Psoas muscle (tissue), 8 donors: Measurements from ENCODE around the gene PLEKHN1. TPM values are rescaled to one million over a fixed set of nuclear protein-coding genes. Genes with fewer than 3 reads are reported as not detected.

ENCODE experiments used
- ATAC-seq, 4 donors: fragments of 200-7000 bp; cut with Tn5 transposase; one replicate each; pipeline ENCODE4 v1.9.1; 2020; ENCODE audit warnings: moderate library complexity in 3 of 4, mild to moderate bottlenecking in 2 of 4
- DNase-seq, 2 donors: peaks; one replicate each; pipeline ENCODE4 v3.0.0-alpha.2; 2020
- H3K27ac ChIP-seq: fragments of 200-600 bp; one replicate; pipeline ENCODE4 v1.8.0; 2022
- H3K27me3 ChIP-seq, 3 donors: fragments of 200-600 bp in 1 of 3; one replicate each; pipeline versions ENCODE4 v1.6.1 to v1.8.0; 2013 to 2022; ENCODE audit warnings: low read length in 2 of 3, mild to moderate bottlenecking in 2 of 3, moderate library complexity in 1 of 3; ENCODE audit not compliant: insufficient read depth in 3 of 3
- H3K36me3 ChIP-seq, 2 donors: fragments of 200-600 bp in 1 of 2; one replicate each; pipeline versions ENCODE4 v1.6.1 to v1.8.0; 2013 to 2022; ENCODE audit warnings: low read depth in 1 of 2, mild to moderate bottlenecking in 1 of 2, moderate library complexity in 1 of 2; ENCODE audit not compliant: insufficient read depth in 1 of 2
- H3K4me1 ChIP-seq: fragments of 200-600 bp; one replicate; pipeline ENCODE4 v1.8.0; 2022
- H3K4me3 ChIP-seq: fragments of 200-600 bp; one replicate; pipeline ENCODE4 v1.8.0; 2022; ENCODE audit warnings: mild to moderate bottlenecking
- H3K9me3 ChIP-seq: fragments of 200-600 bp; one replicate; pipeline ENCODE4 v1.8.0; 2022
- WGBS, 3 donors: extraction: QIAGEN DNeasy Blood & Tissue Kit; methylation state at CpG; one replicate each; pipeline versions ENCODE4 v1.1.6 to v1.1.7; 2013; 5-methylcytosine and 5-hydroxymethylcytosine counted together
- intact Hi-C, 2 donors: fragments of 100-400 bp; cut with DNase I; formaldehyde crosslinking; loops; one replicate each; pipeline versions ENCODE4 v1.11.0 to v1.14.2; 2022
- polyA plus RNA-seq, 3 donors: library from polyadenylated mRNA; stranded (reverse); fragments of 200-250 nt; gene quantifications; one replicate each; pipeline ENCODE4 v1.2.3, GENCODE V29; 2013
- total RNA-seq, 4 donors: library from RNA; stranded (reverse); fragmentation: NEBNext Ultra II Directional in 2 of 4; extraction: Animal tissue kit (Norgen Biotek cat#: 25700) in 2 of 4; gene quantifications; one replicate each; pipeline versions ENCODE4 v1.2.1 to v1.2.4, GENCODE V29; 2021 to 2023
- TF ChIP-seq, protein P1 (sequence below): fragments of 200-600 bp; IDR thresholded peaks from one replicate; pipeline ENCODE4 v1.8.0; 2022; ENCODE audit warnings: antibody characterized with exemption
- donor health status: healthy with polysubstance abuse.
- donor health status: DM: no; HTN: no; CAD: no; lungs with moderate emphysema.
- donor health status: Bipolar disorder and iron deficiency.
- donor health status: healthy.
- donor health status: DM: yes; HTN: yes; CAD: no.
- donor health status: DM: no; HTN: no; CAD: no.
- donor health status: DM: no; HTN: no; CAD: no.
- donor health status: DM: yes; HTN: yes; CAD: no.

Gene PLEKHN1
- total and polyA plus RNA-seq, 7 donors: 0.03 TPM; not detected in 6

DNA sequence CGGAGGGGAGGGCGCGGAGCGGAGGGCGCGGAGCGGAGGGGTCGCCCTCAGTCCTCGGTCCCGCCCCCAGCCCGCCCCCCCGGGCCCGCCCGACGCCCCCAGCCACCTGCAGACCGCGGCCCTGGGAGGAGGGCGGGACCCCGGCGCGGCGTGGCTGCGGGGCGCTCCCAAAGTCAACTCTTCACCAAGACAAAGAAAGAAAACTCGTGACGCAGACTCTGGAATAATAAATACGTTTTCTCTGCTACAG is 32.4 kb downstream of the PLEKHN1 start:
- TF ChIP-seq, protein P1, sequence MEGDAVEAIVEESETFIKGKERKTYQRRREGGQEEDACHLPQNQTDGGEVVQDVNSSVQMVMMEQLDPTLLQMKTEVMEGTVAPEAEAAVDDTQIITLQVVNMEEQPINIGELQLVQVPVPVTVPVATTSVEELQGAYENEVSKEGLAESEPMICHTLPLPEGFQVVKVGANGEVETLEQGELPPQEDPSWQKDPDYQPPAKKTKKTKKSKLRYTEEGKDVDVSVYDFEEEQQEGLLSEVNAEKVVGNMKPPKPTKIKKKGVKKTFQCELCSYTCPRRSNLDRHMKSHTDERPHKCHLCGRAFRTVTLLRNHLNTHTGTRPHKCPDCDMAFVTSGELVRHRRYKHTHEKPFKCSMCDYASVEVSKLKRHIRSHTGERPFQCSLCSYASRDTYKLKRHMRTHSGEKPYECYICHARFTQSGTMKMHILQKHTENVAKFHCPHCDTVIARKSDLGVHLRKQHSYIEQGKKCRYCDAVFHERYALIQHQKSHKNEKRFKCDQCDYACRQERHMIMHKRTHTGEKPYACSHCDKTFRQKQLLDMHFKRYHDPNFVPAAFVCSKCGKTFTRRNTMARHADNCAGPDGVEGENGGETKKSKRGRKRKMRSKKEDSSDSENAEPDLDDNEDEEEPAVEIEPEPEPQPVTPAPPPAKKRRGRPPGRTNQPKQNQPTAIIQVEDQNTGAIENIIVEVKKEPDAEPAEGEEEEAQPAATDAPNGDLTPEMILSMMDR: no peak
- no peak for DNase-seq
- Histone ChIP-seq H3K4me3 (peak overlapping the region; percentile 81), H3K27ac (peak overlapping the region; percentile 17), H3K9me3 (no peaks in the 10 kb centered on the region), H3K27me3 (peaks cover 0 to 10% (median 0%) of the 10 kb centered on the region in 3 donors), H3K4me1 (no peaks in the 10 kb centered on the region), H3K36me3 (no peaks in the 10 kb centered on the region)
- ATAC-seq: no peak
- 0 to 12% (median 8%) methylated on average over 4 to 27 of the region's 27 CpGs for WGBS, 3 donors
- intact Hi-C loops: loop anchor here in 1 of 2 donors (2.0 kb wide), 1 partner anchor 14 kb away; no protein-coding TSS in a partner anchor

DNA sequence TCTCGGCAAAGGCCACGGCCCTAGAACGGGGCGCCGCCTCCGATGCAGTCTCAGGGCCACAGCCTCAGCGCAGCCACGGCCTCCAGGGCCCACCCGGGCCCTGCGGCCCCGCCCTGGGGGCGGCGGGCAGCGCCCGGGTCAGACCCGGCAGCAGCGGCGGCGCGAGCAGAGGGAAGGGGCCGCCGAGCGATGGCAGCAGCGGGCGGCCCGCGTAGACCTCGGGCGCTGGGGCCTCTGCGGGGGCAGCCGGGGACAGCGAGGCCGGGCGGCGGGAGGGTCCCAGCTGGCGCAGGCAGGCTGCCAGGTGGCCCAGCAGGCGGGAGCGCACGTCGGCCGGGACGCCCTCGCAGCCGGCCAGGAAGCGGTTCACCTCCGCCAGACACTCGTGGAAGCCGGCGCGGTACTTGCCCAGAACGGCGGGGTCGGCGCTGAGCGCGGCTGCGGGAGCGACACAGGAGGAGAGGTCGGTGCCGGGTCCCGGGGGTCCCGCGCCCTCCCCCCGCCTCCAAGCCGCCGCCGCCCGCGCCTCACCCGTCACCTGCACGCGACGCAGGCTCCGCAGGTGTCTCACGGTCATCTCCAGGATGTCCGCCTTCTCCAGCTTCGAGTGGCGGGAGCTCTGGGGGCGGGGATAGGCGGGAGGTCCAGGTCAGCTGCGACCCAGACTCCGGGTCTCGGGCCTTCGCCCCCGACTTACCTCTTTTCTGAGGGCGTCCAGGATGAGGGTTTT is 32.9 kb downstream of the PLEKHN1 start:
- intact Hi-C loops: loop anchor here in 1 of 2 donors (2.0 kb wide), 1 partner anchor 14 kb away; no protein-coding TSS in a partner anchor
- Histone ChIP-seq H3K27me3 (peaks cover 0 to 10% (median 0%) of the 10 kb centered on the region in 3 donors), H3K36me3 (no peaks in the 10 kb centered on the region), H3K27ac (peak overlapping the region; percentile 92), H3K4me1 (no peaks in the 10 kb centered on the region), H3K4me3 (peak overlapping the region; percentile 81), H3K9me3 (no peaks in the 10 kb centered on the region)
- ATAC-seq (no peak), DNase-seq (peak; percentile 34 to 63)
- 0 to 1% (median 0%) methylated on average over 47 to 86 of the region's 86 CpGs for WGBS, 3 donors
- TF ChIP-seq, protein P1: no peak

DNA sequence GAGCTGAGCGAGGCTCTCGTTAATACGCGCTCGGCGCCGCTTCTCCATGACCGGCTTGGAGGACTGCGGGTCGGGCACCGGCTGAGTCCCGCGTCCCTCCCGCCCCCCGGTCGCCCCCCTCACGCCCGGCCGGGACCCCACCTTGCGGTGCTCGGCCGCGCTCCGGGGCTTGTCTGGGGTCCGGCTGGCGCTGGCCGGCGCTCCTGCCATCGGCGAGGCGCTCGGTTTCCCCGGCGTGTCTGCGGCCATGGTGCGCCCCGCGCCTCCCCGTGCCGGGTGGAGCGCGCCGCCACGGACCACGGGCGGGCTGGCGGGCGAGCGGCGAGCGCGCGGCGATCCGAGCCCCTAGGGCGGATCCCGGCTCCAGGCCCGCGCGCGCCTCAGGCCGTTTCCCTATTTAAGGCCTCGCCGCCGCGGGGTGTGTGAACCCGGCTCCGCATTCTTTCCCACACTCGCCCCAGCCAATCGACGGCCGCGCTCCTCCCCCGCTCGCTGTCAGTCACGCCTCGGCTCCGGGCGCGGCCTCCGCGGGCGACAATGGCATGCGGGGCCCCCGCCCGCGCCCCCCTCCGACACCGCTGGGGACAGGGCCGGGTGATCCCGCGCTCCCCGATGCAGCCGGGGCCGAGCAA is 33.6 kb downstream of the PLEKHN1 start, which contains the start of gene HES4:
TSS of gene HES4 (minus strand) at position 373 of the 632 bp plus-strand sequence. CDS start at position 249, 124 bp downstream.
- TF ChIP-seq, protein P1: no peak
- Histone ChIP-seq H3K4me1 (peaks cover 1% of the 10 kb centered on the region), H3K27ac (peak within 1 kb of the TSS; percentile 92), H3K9me3 (no peaks in the 10 kb centered on the region), H3K27me3 (peaks cover 0 to 10% (median 0%) of the 10 kb centered on the region in 3 donors), H3K4me3 (peak within 1 kb of the TSS; percentile 81), H3K36me3 (no peaks in the 10 kb centered on the region)
- ATAC-seq (peak; percentile 77 to 84 (median 82)), DNase-seq (peak; percentile 90)
- intact Hi-C loops: loop anchor here in 1 of 2 donors (2.0 kb wide), 1 partner anchor 15 kb away; no protein-coding TSS in a partner anchor
- 0% methylated on average over 58 to 95 of the region's 95 CpGs for whole genome bisulfite sequencing, 3 donors

DNA sequence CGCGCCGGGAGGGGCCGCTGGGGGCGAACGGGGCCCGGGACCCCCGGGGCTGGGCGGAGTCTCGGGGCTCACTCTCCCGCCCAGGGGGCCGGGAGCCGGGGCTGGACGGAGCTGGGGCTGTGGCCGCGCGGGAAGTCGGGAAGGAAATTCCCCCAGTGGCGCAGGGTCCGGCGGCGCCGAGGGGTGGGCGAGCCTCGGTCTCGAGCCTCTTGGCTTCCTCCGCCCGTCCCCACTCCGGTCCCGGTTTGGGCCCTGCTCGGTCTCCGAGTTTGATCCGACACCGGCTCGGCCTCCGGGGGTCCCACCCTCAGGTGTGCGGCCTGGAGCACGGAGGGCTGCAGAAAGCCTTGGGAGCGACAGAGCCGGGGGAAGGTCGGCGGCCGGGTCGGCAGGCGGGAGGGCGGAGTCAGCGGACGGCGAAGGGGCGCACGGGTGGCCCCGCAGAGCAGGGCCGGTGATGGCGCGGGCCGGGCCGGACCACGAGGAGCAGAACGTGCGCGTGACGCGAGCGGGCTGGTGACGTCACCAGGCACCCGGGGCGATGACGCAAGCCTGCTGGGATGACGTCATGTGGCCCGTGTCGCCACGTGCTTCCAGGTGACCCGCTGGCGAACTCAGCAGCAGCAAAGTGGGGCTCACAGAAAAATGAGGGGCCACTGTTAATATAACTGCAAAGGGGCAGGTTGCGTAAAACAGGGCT is 34.2 kb downstream of the PLEKHN1 start:
- Histone ChIP-seq H3K27me3 (peaks cover 0 to 10% (median 0%) of the 10 kb centered on the region in 3 donors), H3K36me3 (no peaks in the 10 kb centered on the region), H3K4me1 (peaks cover 8% of the 10 kb centered on the region), H3K4me3 (peak overlapping the region; percentile 81), H3K9me3 (no peaks in the 10 kb centered on the region), H3K27ac (peak overlapping the region; percentile 92)
- ATAC-seq: peak; percentile 55 to 67 (median 60)
- DNase-seq: peak; percentile 74 to 85
- intact Hi-C loops: no loop called here
- WGBS, 3 donors: 1% methylated on average over 42 to 75 of the region's 75 CpGs
- TF ChIP-seq, protein P1: no peak
